Activated T-cell treated with anti-CD3 and anti-CD28 coated beads for 1 hour (primary cell): ENCODE data around the gene SLC38A5.
"Not testable (repeated sequence)": the region's sequence is repeated elsewhere in the genome, so short reads cannot be mapped to it uniquely, and the experiment has no call there.

ENCODE experiments used
- DNase-seq: peaks from one replicate; pipeline ENCODE4 v3.0.0-alpha.2; 2020; ENCODE audit warnings: low read depth

Gene SLC38A5

DNA sequence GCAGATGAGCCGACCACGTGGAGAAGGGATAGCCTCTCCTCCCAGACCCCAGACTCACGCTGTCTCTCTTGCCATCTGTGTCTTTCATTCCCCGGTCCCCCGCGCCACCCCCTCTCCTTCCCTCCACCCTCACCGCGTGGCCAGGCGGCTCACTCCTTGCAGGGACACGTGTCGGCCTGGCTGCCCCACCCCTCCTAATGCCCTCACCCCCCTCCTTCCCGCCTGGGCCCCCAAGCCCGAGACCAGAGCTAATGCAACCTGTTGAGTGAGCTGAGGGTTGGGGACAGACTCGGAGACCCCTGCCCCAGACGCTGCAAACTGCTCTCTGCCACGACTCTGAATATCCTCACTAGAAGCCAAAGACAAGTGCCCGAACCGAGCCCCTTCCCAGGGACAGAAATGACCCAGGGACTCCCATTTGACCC lies 1.8 kb downstream of the SLC38A5 start:
- DNase-seq: no peak

DNA sequence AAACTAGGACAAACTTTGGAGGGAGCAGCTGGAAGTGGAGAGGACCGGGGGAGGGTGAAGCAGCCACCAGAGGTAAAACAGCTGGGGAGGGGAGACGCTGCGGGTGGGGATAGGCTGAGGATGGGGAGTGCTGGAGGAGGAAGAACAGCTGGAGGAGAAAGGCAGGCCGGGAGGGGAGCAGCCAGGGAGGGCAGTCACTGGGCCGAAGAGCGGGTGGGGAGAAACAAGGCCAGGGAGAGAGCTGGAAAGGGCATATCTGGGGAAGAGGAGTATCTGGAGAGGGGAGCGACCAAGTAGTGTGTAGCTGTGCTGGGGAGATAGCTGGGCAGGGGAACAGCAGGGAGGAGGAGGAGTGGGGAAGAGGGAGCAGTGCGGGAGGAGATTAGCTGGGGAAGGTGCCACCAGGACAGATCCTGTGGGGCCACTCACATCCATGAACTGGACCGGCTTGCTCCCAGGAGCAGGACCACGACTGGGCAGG lies 2.7 kb downstream of the SLC38A5 start:
- no peak for DNase-seq

DNA sequence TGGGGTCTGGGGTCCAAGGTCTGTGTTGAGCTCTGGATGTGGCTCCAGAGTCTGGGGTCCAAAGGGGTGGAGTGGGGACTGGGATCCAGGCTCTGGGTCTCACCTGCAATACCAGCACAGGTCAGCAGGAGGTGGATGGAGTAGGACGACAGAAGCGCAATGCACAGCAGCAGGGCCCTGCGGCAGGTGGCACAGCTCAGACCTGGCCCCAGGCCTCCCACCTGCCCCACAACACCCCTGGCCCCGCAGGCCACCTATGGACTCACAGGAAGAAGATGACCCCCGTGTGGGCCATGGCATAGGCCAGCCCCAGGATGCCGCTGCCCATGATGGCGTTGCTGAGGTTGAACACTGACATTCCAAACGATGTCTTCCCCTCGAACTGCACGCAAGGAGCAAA lies 3.4 kb downstream of the SLC38A5 start:
- DNase-seq: no peak

DNA sequence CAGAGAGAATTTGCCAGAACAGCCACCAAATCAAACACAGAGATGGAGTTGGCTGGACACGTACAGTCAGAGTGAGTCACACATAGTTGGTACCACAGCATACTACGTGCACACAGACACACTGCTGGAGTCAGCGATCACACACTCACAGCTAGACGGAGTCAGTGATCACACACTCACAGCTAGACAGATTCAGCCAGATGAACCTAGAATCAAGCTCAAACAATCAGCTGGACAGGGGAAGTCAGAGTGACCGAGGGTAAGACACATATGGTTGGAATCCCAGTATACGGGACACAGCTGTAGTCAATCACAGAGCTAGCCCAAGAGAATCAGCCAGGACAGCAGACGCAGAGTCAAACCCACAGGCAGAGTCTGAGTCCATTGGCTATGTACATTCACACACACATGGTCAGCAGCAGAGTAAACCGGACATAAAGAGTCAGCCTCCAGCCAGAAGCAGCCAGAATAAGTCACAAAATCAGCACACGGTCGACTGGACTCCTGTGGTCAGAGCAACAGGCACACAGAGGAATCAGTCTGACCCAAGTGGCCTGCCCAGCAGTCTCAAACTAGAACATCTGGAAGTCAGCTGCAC lies 4.6 kb downstream of the SLC38A5 start:
- no peak for DNase-seq

DNA sequence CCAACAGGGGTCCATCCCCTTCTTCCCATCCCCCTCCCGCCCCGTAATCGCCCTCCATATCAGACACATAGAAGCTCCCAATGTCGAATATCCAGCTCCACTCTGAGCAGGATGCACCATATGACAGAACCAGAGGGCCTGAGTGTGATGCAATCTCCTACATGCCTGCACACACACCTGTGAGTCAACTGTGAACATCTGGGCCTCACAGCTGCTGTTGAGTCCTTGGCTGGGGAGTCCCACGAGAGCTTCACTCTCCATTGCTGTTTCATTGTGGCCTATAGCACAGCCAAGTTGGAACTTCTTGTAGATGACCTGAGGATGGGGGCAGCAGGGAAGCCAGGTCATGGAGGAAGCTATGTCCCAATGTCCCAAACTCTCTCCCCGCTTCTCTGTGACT lies 8.2 kb downstream of the SLC38A5 start:
- no peak for DNase-seq

DNA sequence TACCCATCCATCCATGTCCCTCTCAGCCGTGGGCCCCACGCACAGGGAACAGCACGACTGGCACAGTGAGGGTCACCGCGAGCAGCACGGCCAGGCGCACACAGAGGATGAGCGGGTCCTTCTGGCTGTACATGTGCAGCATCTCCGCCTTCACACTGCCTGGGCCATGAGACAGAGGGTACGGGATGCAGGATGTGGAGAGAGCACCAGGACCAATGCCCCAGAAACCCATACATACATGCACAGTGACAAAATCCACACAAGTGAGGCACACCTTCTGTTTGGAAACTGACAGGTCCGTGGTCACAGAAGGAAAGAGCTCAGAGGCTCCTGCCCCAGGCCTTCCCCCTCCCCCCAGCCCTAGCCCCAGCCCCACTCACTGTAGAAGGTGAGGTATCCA lies 9.5 kb downstream of the SLC38A5 start:
- no peak for DNase-seq

DNA sequence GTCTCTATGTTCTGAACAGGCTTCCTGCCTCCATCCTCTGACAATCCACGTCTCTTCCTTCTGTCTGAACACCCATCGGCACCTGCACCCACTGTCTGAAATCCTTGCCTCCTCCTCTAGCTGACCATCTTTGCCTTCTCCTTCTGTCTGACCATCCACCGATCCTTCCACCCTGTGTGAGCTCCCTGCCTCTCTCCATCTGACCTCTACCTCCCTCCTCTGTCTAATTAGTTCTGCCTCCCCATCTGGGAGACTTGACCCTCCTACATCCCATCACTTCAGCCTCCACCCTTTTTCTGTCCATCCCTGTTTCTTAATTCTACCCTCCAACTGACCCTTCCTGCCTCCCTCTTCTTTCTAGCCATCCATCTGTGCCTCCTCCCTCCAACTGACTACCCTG lies 10.0 kb downstream of the SLC38A5 start:
- DNase-seq: no peak

DNA sequence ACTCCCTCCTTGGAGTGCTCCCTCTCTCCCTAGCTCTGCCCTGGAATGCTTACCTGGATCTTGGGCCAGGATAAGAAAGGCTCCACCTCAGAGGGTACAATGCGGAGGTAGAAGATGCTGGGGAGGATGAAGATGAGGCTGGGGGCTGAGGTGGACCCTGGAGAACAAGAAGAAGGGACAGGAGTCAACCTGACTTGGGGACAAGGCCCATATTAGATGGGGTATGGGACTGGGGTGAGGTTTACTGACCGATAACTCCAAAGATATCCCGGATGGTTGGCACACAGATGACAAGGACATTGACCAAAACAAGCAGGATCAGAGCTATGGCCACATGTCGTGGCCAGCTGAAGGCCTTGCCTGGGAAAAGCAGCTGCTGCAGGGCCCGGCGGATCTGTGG lies 10.6 kb downstream of the SLC38A5 start:
- DNase-seq: no peak

DNA sequence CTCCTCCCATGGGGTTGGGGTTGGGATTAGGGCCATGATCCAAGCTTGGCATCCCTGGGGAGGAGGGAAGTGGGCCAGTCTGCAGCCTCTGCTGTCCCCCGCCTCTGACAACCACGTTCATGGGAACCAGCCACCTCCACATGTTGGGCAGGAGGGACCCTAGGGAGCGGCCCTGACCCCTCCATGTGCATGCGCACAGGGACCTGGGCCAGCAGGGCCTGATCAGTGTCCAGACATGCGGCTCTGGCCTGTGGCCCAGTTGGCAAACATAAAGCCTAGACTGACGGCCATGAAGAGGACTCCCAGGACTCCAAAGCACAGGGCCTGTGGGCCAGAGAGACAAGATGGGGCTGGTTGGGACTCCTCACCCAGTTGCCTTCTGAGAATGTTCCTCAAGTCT lies 11.3 kb downstream of the SLC38A5 start:
- no peak for DNase-seq

DNA sequence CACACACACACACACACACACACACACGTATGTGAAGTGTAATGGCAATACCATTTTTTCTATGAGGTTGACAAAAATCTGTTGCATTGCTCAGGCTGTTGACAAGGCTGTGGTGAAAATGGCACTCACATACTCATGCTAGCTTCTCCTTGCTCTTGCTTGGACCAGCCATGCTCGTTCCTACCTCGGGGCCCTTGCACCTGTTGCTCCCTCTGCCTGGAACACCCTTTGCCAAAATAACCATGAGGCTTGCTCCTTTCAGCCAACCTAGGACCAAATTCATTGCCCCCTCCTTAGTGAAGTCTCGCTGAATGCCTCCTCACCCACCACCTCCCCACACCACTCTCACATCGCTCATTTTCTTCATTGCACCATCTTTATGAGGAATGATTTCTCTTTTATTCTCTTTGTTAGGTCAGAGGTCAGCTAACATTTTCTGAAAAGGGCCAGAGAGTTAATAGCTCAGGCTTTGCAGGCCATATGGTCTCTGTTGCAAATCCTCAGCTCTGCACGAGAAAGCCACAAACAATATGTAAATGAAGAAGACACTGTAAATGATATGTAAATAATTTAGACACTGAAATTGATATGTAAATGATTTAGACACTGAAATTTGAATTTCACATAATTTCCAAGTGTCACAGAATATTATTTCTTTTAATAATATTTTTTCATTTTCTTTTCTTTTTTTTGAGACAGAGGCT lies 13.3 kb downstream of the SLC38A5 start:
- DNase-seq: no peak

DNA sequence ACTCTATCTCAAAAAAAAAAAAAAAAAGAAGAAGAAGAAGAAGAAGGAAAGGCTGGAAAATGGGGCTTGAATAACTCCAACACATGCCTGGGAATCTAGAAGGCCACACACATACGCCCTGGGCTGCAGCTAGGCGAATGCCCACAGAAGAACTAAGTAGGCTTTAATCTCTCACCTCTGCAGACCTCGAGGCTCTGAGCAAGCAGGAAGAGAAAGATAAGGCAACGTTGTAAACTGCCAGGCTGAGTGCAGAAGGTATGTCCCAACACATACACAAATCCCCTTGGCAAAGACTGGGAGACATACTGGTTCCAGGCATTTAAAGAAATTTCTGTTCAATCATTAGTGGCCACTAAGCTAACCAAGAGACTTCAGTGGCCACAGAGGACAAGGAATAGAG lies 18.4 kb downstream of the SLC38A5 start:
- no peak for DNase-seq

DNA sequence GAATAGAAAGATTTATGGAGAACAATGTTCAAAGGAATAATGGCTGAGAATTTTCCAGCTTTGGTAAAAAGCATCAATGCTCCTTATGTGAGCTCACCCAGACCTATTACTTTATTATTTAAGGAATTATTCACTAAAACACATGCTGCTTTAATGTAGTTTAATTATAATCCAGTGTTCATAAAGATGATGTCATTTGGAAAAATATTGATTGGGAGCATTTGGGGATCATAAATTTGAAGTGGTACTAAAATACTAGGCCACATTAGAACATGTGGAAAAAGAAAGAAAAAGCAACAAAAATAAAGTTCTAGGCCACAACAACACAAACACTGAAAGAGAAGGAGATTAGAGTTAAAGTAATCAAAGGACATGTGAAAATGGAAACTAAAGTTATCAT lies 20.0 kb downstream of the SLC38A5 start:
- no peak for DNase-seq

DNA sequence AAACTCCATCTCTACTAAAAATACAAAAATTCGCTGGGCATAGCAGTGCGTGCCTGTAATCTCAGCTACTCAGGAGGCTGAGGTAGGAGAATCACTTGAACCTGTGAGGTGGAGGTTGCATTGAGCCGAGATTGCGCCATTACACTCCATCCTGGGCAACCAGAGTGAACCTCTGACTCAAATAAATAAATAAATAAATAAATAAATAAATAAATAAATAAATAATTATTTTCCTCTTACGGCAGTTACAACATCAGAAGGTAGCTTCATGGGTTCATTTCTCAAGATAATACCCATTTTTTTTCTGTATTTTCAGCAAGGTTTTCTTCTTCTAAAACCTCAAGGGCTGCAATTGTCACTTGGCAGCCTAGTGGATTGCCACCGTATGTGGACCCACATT lies 22.9 kb downstream of the SLC38A5 start:
- not testable (repeated sequence) for DNase-seq

DNA sequence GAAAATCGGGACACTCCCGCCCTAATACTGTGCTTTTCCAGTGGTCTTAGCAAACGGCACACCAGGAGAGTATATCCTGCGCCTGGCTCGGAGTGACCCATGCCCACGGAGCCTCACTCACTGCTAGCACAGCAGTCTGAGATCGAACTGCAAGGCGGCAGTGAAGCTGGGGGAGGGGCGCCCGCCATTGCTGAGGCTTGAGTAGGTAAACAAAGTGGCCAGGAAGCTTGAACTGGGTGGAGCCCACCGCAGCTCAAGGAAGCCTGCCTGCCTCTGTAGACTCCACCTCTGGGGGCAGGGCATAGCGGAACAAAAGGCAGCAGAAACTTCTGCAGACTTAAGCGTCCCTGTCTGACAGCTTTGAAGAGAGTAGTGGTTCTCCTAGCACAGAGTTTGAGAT lies 36.3 kb downstream of the SLC38A5 start:
- not testable (repeated sequence) for DNase-seq

DNA sequence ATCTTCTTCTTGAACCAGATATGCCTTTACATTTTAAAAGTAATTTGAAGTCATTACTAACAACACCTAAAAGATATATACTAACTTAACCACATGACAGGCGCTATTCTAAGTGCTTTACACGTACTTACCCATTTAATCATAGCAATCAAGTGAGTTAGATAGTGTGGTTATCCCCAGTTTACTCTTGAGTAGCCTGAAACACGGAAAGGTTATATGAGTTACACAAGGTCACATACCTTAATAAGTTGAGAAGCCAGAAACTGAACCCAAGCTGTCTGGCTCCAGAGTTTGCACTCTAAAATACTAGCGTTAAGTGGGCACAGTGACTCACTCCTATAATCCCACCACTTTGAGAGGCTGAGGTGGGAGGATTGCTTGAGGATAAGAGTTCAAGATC lies 39.9 kb downstream of the SLC38A5 start:
- DNase-seq: not testable (repeated sequence)

DNA sequence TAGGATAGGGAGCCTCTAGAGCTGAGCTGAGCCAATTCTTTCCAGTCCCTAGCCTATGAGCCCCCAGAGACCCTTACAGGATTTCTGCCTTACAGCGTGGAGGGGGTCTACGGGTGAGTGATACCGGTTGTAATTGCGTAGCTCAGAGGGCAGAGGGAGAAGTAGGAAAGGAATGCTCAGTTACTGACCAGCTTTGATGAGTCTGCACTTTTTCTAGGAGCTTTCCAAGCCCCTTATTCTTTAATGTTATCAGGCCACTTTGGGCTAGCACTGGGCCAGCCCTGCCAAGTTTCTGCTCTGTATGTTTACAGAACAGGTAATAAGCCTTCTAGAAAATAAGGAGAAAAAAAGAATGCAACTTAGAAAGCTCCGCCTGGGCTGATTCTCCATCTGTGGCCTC lies 40.5 kb downstream of the SLC38A5 start:
- DNase-seq: not testable (repeated sequence)

DNA sequence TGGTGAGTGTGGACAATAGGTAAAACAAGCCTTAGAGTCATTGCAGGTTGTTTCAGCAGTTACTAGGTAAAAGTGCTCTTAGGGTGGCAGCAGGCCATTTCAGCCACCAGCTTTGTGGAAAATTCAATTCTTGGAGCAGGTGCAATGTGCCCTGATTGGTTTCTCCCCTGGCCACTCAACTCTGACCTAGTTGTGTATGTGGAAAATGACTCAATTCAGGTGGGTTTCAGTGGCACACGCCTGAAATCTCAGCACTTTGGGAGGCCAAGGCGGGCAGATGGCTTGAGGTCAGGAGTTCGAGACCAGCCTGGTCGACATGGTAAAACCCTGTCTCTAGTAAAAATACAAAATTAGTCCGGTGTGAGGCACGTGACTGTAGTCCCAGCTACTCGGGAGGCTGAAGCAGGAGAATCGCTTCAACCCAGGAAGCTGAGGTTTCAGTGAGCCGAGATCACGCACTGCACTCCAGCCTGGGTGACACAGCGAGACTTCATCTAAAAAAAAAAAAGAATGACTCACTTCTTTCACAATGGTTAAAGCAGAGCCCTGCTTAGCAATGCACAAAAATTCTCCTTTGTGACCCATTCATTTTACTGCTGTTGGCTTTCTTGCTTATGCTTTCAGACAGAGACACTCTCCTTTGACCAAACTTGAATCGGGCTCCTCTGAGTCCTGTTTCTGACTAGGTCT lies 42.9 kb downstream of the SLC38A5 start:
- not testable (repeated sequence) for DNase-seq

DNA sequence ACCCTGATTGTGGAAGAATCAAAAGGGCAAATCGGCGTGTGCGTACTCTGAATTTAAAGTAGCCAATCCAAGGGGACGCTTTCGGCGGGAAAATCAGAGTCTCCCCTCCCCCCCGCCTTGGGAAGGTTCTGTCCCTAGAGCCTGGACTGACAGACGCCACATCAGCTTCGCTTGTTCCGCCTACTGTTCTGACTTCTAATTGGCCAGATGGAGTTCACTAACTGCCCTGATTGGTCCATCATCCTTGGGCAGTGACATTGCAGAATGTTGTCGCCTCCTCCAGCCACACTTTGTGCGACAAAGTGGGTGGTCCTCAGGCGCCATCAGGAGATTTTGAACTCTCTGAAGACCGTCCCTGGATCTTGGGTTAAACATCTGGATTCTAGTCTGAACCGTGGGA lies 58.2 kb downstream of the SLC38A5 start, which contains the start of gene SSX4B:
Gene SSX4B (minus strand): TSS at position 101 of the 400 bp plus-strand sequence. CDS start 588 bp downstream, outside the sequence.
- not testable (repeated sequence) for DNase-seq
